Measurements from ENCODE around the gene CDK5RAP1.

CDK5RAP1 gene

GRCh38 chr20:33332905-33333456, 68.3 kb downstream of the CDK5RAP1 start:
- Histone ChIP-seq H3K9ac (ENCODE audit: low read length) (no peak overlapping the region), H3K14ac (ENCODE audit: low read length in 2 of 2) (no peak overlapping the region)
- 71% methylated on average over 20 of the region's 20 CpGs for WGBS

DNA sequence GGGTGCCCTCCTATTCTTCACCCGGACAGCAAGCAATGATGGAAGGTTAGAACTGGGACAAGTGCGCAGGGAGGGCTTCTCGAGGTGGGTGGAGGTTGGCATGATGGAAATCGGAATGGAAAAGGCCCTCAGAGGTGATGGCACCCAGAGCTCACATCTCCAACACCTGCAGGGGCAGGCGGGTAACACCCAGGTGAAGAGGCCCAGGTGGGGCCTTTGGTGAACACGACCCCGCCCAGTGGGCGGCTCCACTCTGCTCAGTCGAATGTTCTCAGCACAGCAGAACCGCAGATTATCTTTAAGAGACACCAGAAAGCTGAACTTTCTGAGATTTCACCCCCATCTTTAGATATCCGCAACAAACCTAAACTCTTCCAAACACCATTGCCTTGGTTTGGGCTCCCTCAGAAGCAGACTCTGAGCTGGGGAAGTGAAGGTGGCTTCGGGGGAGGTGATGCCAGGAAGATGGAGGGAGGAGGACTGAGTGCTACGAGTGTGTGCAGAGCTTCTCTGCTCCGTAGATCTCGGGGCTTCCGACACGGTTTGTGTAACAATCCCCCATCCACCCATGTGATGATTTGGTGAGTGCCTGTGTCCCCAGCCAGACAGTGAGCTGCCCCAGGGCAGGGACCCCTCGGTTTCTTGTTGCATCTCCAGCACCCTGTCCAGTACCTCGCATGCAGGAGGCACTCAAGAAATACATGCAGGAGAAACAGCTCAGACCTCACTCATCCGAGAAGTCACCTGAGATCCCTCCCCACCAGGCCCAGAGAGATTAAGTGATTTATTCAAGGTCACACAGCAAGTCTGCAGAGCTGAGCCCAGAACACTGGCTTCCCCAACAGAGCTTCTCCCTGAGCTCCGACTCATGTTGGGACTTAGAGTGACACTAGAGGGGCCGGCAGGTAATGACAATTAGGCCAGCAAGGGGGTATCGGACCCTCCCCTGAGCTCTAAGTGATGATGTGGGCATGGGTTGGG, 72.9 kb downstream of the CDK5RAP1 start:
- 83% methylated on average over 21 of the region's 23 CpGs for WGBS
- no peak overlapping the region for H2BK15ac ChIP-seq (ENCODE audit: low read depth, poor library complexity, severe bottlenecking)
- H3K18ac ChIP-seq (ENCODE audit: low read depth in 1 of 2, low read length in 2 of 2) = no peak overlapping the region

More at GRCh38 chr20:33332905-33333456, 68.3 kb downstream of the CDK5RAP1 start:
- Histone ChIP-seq H4K91ac (ENCODE audit: low read length) (no peak overlapping the region), H3K4me3 (ENCODE audit: insufficient read depth in 1 of 2, low read depth in 1 of 2, low read length in 2 of 2) (no peak overlapping the region), H2BK12ac (ENCODE audit: low read length in 2 of 2) (no peak overlapping the region), H4K8ac (ENCODE audit: low read length) (no peak overlapping the region), H3K27ac (ENCODE audit: low read length, poor library complexity, severe bottlenecking) (no peak overlapping the region), H3K4ac (ENCODE audit: low read depth in 1 of 2, low read length in 2 of 2) (no peak overlapping the region), H3K9me3 (ENCODE audit: control insufficient read depth, low read length) (no peaks in the 10 kb centered on the region), H3K27me3 (ENCODE audit: control insufficient read depth in 1 of 2, insufficient read depth in 1 of 2, low read length in 2 of 2) (peaks cover 45 to 58% of the 10 kb centered on the region in 2 experiments), H3K79me1 (replicated peaks; ENCODE audit: low read length, poor library complexity, severe bottlenecking) (no peaks in the 10 kb centered on the region), H2BK15ac (ENCODE audit: low read depth, poor library complexity, severe bottlenecking) (no peak overlapping the region), H3K18ac (ENCODE audit: low read depth in 1 of 2, low read length in 2 of 2) (no peak overlapping the region), H3K4me2 (ENCODE audit: low read length, poor library complexity, severe bottlenecking) (no peak overlapping the region), H3K4me1 (ENCODE audit: control insufficient read depth, insufficient read depth, low read depth, low read length) (no peaks in the 10 kb centered on the region), H3K23ac (ENCODE audit: low read length in 2 of 2) (no peak overlapping the region), H2BK120ac (ENCODE audit: low read depth, low read length) (no peak overlapping the region), H2AFZ (ENCODE audit: low read depth, low read length) (no peak overlapping the region), H3K36me3 (ENCODE audit: control insufficient read depth in 1 of 2, insufficient read depth in 2 of 2, low read depth in 1 of 2, low read length in 2 of 2) (no peaks in the 10 kb centered on the region), H2BK5ac (ENCODE audit: low read depth, low read length, poor library complexity, severe bottlenecking) (no peak overlapping the region), H2AK5ac (ENCODE audit: low read length, severe bottlenecking) (no peak overlapping the region)
- DNase-seq = no peak

DNA sequence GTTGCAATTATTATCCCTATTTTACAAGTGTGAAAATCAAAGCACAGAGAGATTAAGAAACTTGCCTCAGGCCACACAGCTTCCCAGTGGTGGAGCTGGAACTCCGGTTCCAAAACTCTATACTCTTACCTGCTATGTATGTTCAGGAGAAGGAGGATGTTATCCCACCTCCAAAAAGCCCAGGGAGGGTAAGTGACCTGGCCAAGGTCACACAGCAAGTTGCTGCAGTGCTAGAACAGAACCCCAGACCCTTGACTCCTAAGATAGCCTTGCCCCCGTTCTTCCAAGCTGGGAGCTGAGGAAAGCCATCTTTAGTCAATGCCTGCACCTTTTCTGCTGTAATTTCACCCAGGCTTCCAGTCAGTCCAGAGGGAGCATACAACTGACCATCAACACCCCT, 76.0 kb downstream of the CDK5RAP1 start:
- H3K23ac ChIP-seq (ENCODE audit: low read length in 2 of 2) = no peak overlapping the region
- H3K4me3 ChIP-seq (ENCODE audit: insufficient read depth in 1 of 2, low read depth in 1 of 2, low read length in 2 of 2) = no peak overlapping the region
- H2AFZ ChIP-seq (ENCODE audit: low read depth, low read length) = no peak overlapping the region
- H3K79me1 ChIP-seq (replicated peaks; ENCODE audit: low read length, poor library complexity, severe bottlenecking) = no peaks in the 10 kb centered on the region
- no peak overlapping the region for H2BK15ac ChIP-seq (ENCODE audit: low read depth, poor library complexity, severe bottlenecking)
- H2AK5ac ChIP-seq (ENCODE audit: low read length, severe bottlenecking) = no peak overlapping the region
- no peak overlapping the region for H2BK12ac ChIP-seq (ENCODE audit: low read length in 2 of 2)
- H4K91ac ChIP-seq (ENCODE audit: low read length) = no peak overlapping the region
- no peak overlapping the region for H4K8ac ChIP-seq (ENCODE audit: low read length)
- H3K36me3 ChIP-seq (ENCODE audit: control insufficient read depth in 1 of 2, insufficient read depth in 2 of 2, low read depth in 1 of 2, low read length in 2 of 2) = no peaks in the 10 kb centered on the region
- H2BK5ac ChIP-seq (ENCODE audit: low read depth, low read length, poor library complexity, severe bottlenecking) = no peak overlapping the region
- H3K4ac ChIP-seq (ENCODE audit: low read depth in 1 of 2, low read length in 2 of 2) = no peak overlapping the region
- H3K9ac ChIP-seq (ENCODE audit: low read length) = no peak overlapping the region
- no peaks in the 10 kb centered on the region for H3K4me1 ChIP-seq (ENCODE audit: control insufficient read depth, insufficient read depth, low read depth, low read length)
- H3K9me3 ChIP-seq (ENCODE audit: control insufficient read depth, low read length) = no peaks in the 10 kb centered on the region
- no peak overlapping the region for H3K14ac ChIP-seq (ENCODE audit: low read length in 2 of 2)
- 75% methylated on average over 2 of the region's 2 CpGs for WGBS
- no peak overlapping the region for H2BK120ac ChIP-seq (ENCODE audit: low read depth, low read length)
- no peak for DNase-seq
- H3K4me2 ChIP-seq (ENCODE audit: low read length, poor library complexity, severe bottlenecking) = no peak overlapping the region
- no peak overlapping the region for H3K27ac ChIP-seq (ENCODE audit: low read length, poor library complexity, severe bottlenecking)
- no peak overlapping the region for H3K18ac ChIP-seq (ENCODE audit: low read depth in 1 of 2, low read length in 2 of 2)
- H3K27me3 ChIP-seq (ENCODE audit: control insufficient read depth in 1 of 2, insufficient read depth in 1 of 2, low read length in 2 of 2) = peaks cover 58 to 79% of the 10 kb centered on the region in 2 experiments

More for the DNA sequence above, 72.9 kb downstream of the CDK5RAP1 start:
- Histone ChIP-seq H3K23ac (ENCODE audit: low read length in 2 of 2) (no peak overlapping the region), H3K36me3 (ENCODE audit: control insufficient read depth in 1 of 2, insufficient read depth in 2 of 2, low read depth in 1 of 2, low read length in 2 of 2) (no peaks in the 10 kb centered on the region), H2BK12ac (ENCODE audit: low read length in 2 of 2) (no peak overlapping the region), H3K27me3 (ENCODE audit: control insufficient read depth in 1 of 2, insufficient read depth in 1 of 2, low read length in 2 of 2) (peaks cover 67 to 86% of the 10 kb centered on the region in 2 experiments), H3K4me3 (ENCODE audit: insufficient read depth in 1 of 2, low read depth in 1 of 2, low read length in 2 of 2) (no peak overlapping the region), H2BK5ac (ENCODE audit: low read depth, low read length, poor library complexity, severe bottlenecking) (no peak overlapping the region), H3K27ac (ENCODE audit: low read length, poor library complexity, severe bottlenecking) (no peak overlapping the region), H4K8ac (ENCODE audit: low read length) (no peak overlapping the region), H4K91ac (ENCODE audit: low read length) (peak overlapping the region; percentile 37), H3K4ac (ENCODE audit: low read depth in 1 of 2, low read length in 2 of 2) (no peak overlapping the region), H3K9ac (ENCODE audit: low read length) (no peak overlapping the region), H3K79me1 (replicated peaks; ENCODE audit: low read length, poor library complexity, severe bottlenecking) (no peaks in the 10 kb centered on the region), H3K9me3 (ENCODE audit: control insufficient read depth, low read length) (no peaks in the 10 kb centered on the region), H2BK120ac (ENCODE audit: low read depth, low read length) (no peak overlapping the region), H2AK5ac (ENCODE audit: low read length, severe bottlenecking) (no peak overlapping the region), H3K4me2 (ENCODE audit: low read length, poor library complexity, severe bottlenecking) (no peak overlapping the region), H3K4me1 (ENCODE audit: control insufficient read depth, insufficient read depth, low read depth, low read length) (no peaks in the 10 kb centered on the region), H2AFZ (ENCODE audit: low read depth, low read length) (no peak overlapping the region), H3K14ac (ENCODE audit: low read length in 2 of 2) (no peak overlapping the region)
- DNase-seq = no peak

- Histone ChIP-seq H2BK15ac (ENCODE audit: low read depth, poor library complexity, severe bottlenecking) (no peak overlapping the region), H4K91ac (ENCODE audit: low read length) (no peak overlapping the region), H2BK12ac (ENCODE audit: low read length in 2 of 2) (no peak overlapping the region), H3K9me3 (ENCODE audit: control insufficient read depth, low read length) (no peaks in the 10 kb centered on the region), H3K23ac (ENCODE audit: low read length in 2 of 2) (peak overlapping the region in 1 of 2 experiments; percentile 70), H3K4me2 (ENCODE audit: low read length, poor library complexity, severe bottlenecking) (no peak overlapping the region), H2BK120ac (ENCODE audit: low read depth, low read length) (no peak overlapping the region), H3K18ac (ENCODE audit: low read depth in 1 of 2, low read length in 2 of 2) (no peak overlapping the region), H2AK5ac (ENCODE audit: low read length, severe bottlenecking) (no peak overlapping the region), H3K27me3 (ENCODE audit: control insufficient read depth in 1 of 2, insufficient read depth in 1 of 2, low read length in 2 of 2) (peaks cover 46 to 78% of the 10 kb centered on the region in 2 experiments), H2BK5ac (ENCODE audit: low read depth, low read length, poor library complexity, severe bottlenecking) (no peak overlapping the region), H3K4me3 (ENCODE audit: insufficient read depth in 1 of 2, low read depth in 1 of 2, low read length in 2 of 2) (no peak overlapping the region), H3K9ac (ENCODE audit: low read length) (no peak overlapping the region), H3K36me3 (ENCODE audit: control insufficient read depth in 1 of 2, insufficient read depth in 2 of 2, low read depth in 1 of 2, low read length in 2 of 2) (no peaks in the 10 kb centered on the region), H3K14ac (ENCODE audit: low read length in 2 of 2) (peak overlapping the region in 1 of 2 experiments; percentile 48), H3K27ac (ENCODE audit: low read length, poor library complexity, severe bottlenecking) (no peak overlapping the region), H3K4ac (ENCODE audit: low read depth in 1 of 2, low read length in 2 of 2) (no peak overlapping the region), H4K8ac (ENCODE audit: low read length) (no peak overlapping the region), H3K79me1 (replicated peaks; ENCODE audit: low read length, poor library complexity, severe bottlenecking) (no peaks in the 10 kb centered on the region), H3K4me1 (ENCODE audit: control insufficient read depth, insufficient read depth, low read depth, low read length) (no peaks in the 10 kb centered on the region), H2AFZ (ENCODE audit: low read depth, low read length) (no peak overlapping the region)
- no peak for DNase-seq
- WGBS = 71% methylated on average over 8 of the region's 8 CpGs
These were observed 78.1 kb downstream of the CDK5RAP1 start for GRCh38 chr20:33323236-33323635.
